Iris pigment epithelial cell (primary cell): ENCODE data around the gene FAM78B.

ENCODE experiments used
- DNase-seq: peaks from one replicate; pipeline ENCODE4 v3.0.0-alpha.2; 2011; ENCODE audit warnings: low read depth

The FAM78B gene

GRCh38 chr1:166064313-166064926 is 102.4 kb downstream of the FAM78B start:
- no peak for DNase-seq

DNA sequence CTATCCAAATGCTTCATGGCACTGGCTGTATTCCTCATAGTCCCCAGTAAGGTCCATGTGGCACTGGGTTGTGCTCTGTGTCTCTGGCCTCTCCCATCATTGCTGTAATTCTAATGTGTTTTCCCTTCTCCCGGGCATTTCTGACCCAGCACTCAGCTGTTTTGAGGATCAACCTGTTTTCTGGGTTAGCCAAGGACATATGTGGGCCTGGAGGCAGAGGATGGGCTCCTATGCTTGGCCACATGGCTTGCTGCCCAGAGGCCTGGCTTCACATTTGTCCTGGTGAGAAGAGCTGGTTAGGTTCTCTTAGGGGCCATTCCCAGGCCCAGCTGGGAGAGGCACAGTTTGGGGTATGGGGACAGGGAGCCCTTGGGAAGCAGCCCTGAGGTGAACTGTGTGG is 103.1 kb downstream of the FAM78B start:
- DNase-seq, result no peak

DNA sequence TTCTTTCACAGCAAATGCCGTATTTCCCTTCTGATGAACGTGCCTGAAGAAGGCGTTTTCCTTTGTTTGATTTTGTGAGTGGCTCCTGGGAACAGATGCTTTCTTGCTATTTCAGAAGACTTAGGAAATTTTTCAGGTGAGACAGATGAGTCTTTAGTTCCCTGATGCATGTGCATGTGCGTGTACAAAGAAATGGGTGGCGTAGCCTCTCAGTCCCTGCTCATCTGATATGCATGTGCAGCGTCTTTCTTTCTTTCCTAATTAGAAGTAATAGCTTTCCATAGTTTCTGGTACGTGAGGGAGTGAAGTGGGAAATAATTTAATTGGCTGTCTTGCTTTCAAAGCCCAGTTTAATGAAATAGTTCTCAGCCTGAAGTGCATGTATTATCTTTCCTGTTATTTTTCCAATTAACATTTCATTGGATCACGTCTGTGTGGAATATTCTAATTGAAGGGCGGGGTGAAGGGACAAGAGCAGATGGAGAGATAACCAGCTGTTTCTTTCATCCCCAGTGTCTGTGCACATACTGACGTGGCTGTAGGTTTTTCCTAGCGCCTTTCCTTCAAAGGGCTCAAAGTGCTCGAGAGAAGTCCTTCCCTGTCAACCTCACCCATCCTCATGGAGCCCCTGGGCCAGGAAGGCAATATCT is 104.3 kb downstream of the FAM78B start:
- no peak for DNase-seq

- DNase-seq, result no peak
Measured at GRCh38 chr1:166057650-166058049, 109.2 kb downstream of the FAM78B start.

- DNase-seq, result no peak
Measured at GRCh38 chr1:166053395-166053794, 113.4 kb downstream of the FAM78B start.

GRCh38 chr1:166040202-166040997 is 126.4 kb downstream of the FAM78B start:
- DNase-seq, result no peak

GRCh38 chr1:166039436-166040201 is 127.2 kb downstream of the FAM78B start:
- no peak for DNase-seq

GRCh38 chr1:166036092-166036491 is 130.7 kb downstream of the FAM78B start:
- DNase-seq, result no peak

DNA sequence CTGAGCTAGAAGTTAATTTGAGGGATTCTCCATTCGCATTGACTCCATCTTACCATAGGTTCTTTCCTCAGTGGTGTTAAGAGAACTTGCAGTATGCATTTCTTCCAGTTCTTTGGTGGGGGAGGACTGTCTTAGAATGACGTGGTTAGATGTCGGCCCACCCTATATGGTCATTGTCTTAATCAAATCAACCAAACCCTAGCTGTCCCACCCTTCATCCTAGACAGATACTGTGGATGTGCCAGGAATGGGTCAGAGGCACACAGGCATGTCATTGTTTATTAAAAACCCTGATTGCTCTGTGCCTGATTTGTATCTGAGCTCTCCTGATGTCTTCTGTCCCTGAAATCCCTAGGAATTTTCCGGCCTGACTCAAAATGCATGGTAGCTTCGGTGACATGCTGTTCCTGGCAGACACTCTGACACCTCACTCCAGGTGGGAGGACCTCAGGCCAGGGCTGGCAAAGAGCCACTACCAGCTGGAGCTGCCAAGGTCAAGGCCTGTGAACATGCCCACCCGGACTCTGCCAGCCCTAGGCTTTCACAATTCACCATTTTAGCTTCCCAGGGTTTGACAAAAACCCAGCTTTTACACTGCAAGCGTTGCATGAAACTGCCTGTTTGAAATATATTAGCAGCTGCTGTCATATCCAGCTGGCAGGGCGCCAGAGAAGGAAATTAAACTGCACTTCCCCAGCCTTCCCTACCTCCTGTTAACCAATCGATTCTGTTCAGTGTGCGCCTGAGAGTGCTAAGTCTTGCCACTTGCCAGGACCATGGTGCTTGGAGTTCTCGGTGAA is 134.0 kb downstream of the FAM78B start:
- no peak for DNase-seq

- DNase-seq, result no peak
Measured at GRCh38 chr1:166031932-166032571, 134.7 kb downstream of the FAM78B start.

GRCh38 chr1:166029196-166029945 is 137.4 kb downstream of the FAM78B start:
- DNase-seq, result no peak

GRCh38 chr1:166026555-166026954 is 140.2 kb downstream of the FAM78B start:
- DNase-seq, result no peak

DNA sequence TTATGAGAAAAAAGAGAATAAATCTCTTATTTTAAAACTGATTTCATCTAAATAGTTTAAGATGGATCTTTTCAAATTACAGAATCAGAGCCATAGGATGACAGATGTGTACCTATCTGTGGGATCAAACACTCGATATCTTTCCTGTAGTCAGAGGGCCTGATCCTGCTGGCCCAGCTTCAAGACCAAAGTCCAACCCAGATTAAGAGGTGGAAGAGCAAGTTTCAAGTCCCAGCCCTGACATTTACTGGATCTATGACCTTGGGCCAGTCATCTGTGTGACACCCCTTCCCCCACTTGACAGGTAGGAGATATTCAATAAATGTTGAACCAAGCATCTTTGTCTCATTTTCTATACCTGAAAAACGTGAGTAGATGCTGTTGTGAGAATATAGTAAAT is 140.7 kb downstream of the FAM78B start:
- no peak for DNase-seq

DNA sequence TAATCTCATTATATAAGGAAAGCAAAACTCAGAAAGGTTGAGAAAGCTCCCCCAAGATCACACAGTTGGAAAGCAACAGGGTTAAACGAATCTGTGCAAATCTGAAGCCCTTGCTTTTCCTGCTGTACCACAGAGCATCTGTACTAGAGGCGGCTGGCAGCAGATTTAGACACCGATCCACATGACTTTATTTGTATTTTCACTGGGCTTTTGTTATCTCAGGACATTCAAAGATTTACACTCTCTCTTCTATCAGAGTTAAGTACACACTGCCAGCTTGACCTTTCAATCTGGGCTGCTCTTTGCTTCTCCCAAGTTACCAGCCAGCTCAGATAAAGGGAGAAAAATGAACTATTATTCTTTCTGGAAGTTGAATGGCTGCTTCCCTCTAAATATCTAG is 146.6 kb downstream of the FAM78B start:
- no peak for DNase-seq
